ES-I3 (cell line): Measurements from ENCODE around the gene SH3RF3.
"Not testable (repeated sequence)": the region's sequence is repeated elsewhere in the genome, so short reads cannot be mapped to it uniquely, and the experiment has no call there.

Source experiments
- H3K36me3 ChIP-seq: 2 replicates; pipeline ENCODE4 v1.6.1; 2013; ENCODE audit warnings: mild to moderate bottlenecking, low read length, control low read depth, moderate library complexity; ENCODE audit not compliant: insufficient read depth
- H3K4me1 ChIP-seq: 2 replicates; pipeline ENCODE4 v1.6.1; 2013; ENCODE audit warnings: mild to moderate bottlenecking, control low read depth, low read length; ENCODE audit not compliant: insufficient read depth
- H3K9ac ChIP-seq: 2 replicates; pipeline ENCODE4 v1.6.1; 2013; ENCODE audit warnings: low read depth, mild to moderate bottlenecking, low read length, moderate library complexity
- H3K9me3 ChIP-seq: 2 replicates; pipeline ENCODE4 v1.6.1; 2013; ENCODE audit warnings: mild to moderate bottlenecking, low read length, moderate library complexity; ENCODE audit not compliant: control insufficient read depth, insufficient read depth

Gene SH3RF3

DNA sequence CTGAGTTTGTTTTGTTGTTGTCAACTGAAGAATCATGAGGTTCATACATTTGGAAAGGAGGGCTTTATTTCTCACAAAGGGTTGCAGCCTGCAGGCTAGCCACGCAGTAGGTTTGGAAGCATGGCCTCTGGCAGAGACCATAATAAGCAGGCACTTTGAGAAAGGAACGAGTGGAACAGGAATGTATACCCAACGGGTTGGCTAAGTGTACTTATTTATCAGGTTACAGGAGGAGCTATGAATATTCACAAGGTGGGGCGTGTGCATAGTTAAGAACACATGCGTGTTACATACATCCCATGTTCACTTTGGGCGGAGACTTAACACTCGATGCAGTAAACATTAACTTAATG lies 30.1 kb upstream of the SH3RF3 start:
- Histone ChIP-seq H3K9me3 (no peaks in the 10 kb centered on the region), H3K9ac (no peak overlapping the region), H3K36me3 (no peaks in the 10 kb centered on the region), H3K4me1 (no peaks in the 10 kb centered on the region)

DNA sequence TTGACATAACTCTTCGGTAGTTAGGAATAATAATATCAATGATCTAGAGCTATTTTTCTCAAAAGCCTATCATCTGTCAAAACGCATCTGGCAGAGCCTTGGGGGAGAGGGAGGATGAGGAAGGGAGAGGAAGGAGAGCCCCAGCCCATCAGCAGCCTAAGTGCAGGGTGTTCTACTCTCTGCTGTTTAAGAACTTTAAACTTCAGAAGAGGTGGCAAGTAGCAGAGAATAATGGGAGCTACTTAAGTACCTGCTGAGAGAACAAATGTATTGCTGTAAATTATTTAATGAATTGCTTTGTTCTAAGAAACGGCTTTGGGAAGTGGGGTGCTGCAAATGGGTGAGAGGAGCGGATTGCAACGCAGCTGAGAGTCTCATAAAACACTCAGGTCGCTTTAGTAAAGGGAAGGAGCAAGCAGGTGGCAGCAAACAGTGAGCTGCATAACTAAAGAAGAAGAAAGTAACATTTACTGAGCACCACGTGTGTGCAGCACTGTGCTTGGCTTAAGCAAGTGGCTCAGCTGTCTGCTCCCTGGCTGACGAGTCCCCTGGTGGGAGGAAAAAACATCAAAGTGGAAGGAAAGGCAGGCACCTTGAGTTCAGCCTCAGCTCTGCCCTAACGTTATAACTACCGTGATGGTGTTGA lies 26.3 kb upstream of the SH3RF3 start:
- no peaks in the 10 kb centered on the region for H3K4me1 ChIP-seq
- 0 out of 2 replicates have a peak, but pooled peaks cover 2% of the 10 kb centered on the region for H3K9me3 ChIP-seq
- H3K36me3 ChIP-seq: no peaks in the 10 kb centered on the region
- no peak overlapping the region for H3K9ac ChIP-seq

DNA sequence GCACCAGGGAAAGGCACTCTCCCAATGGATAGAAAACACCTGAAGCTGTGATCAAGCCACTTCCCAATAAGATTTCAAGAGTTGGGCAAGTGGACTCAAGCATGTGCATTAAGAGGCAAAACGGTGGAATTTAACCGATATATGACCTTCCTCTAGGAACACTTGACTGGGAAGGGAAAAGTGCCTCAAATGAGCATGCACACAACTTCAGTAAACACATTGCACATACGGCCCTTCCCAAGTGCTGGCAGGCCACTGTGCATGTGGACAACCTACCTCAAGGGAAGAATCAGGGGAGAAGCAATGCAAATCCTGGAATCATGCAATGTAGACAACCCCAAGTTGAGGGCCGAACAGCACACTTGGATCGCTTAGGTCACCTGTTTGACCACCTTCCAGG lies 23.9 kb upstream of the SH3RF3 start:
- Histone ChIP-seq H3K9ac (no peak overlapping the region), H3K36me3 (no peaks in the 10 kb centered on the region), H3K9me3 (0 out of 2 replicates have a peak, but pooled peaks cover 2% of the 10 kb centered on the region), H3K4me1 (peaks cover 5% of the 10 kb centered on the region; the same call in 1 of the 2 replicates)

DNA sequence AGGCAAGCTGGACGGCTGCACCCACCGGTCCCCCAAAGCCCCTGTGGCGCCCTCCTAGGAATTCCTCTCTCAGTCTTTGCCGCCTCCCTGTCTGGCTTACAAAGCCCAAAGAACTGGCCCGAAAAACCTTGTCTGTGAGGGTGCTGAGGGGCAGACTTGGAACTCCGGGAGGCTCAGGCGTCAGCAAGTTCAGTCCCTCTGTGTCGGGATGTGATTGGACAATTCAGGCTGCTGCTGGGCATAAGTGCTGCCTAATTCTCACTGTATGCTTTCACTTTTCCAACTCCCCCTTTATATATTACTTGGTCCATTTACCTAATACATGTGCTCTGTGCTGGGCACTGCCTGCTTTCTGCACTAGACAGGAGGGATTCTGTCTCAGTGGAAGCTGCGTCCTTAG lies 20.3 kb upstream of the SH3RF3 start:
- Histone ChIP-seq H3K36me3 (no peaks in the 10 kb centered on the region), H3K4me1 (peaks cover 5% of the 10 kb centered on the region; the same call in 1 of the 2 replicates), H3K9ac (no peak overlapping the region), H3K9me3 (0 out of 2 replicates have a peak, but pooled peaks cover 2% of the 10 kb centered on the region)

DNA sequence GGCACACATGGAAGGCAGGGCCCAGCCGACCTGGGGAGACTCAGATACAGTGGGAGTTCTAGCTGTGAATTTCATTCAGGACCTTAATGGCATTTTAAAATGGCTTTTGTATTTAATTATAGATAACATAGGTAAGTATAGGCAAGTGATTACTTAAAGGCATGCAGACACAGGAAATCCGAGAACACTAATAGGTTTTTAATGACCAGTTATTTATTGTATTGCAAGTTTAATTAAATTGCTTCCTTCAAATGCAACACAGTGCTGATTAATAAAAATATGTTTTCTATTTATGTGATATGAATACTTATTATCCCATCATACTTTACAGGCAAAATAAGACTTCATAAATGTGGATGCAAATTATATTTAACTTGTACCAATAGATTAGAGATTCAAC lies 19.7 kb upstream of the SH3RF3 start:
- H3K9me3 ChIP-seq: 0 out of 2 replicates have a peak, but pooled peaks cover 2% of the 10 kb centered on the region
- peaks cover 5% of the 10 kb centered on the region; the same call in 1 of the 2 replicates for H3K4me1 ChIP-seq
- no peaks in the 10 kb centered on the region for H3K36me3 ChIP-seq
- H3K9ac ChIP-seq: no peak overlapping the region

DNA sequence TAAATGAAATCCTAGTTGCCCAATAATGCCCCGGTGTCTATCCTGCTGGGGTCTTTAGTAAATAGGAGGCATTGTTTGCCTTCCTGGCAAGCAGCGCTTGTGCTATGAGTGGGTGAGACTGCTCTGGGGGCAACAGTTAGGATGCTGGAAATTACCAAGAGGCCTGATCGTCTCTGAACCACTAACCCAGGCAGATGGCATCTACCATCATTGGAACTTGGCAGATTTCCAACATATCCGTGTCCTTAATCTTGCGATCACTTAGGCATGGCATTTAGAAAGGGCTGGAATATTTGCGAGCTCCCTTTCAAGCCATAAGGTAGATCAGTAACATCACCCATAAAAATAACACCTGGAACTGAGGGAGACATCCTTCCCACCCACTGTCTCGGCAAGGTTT lies 18.8 kb upstream of the SH3RF3 start:
- Histone ChIP-seq H3K4me1 (peaks cover 5% of the 10 kb centered on the region; the same call in 1 of the 2 replicates), H3K9ac (no peak overlapping the region), H3K36me3 (no peaks in the 10 kb centered on the region), H3K9me3 (no peaks in the 10 kb centered on the region)

DNA sequence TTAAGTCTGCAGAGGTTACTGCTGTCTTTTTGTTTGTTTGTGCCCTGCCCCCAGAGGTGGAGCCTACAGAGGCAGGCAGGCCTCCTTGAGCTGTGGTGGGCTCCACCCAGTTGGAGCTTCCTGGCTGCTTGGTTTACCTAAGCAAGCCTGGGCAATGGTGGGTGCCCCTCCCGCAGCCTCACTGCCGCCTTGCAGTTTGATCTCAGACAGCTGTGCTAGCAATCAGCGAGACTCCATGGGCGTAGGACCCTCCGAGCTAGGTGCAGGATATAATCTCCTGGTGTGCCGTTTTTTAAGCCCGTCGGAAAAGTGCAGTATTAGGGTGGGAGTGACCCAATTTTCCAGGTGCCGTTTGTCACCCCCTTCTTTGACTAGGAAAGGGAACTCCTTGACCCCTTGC lies 11.8 kb upstream of the SH3RF3 start:
- H3K36me3 ChIP-seq, H3K4me1 ChIP-seq, H3K9me3 ChIP-seq, H3K9ac ChIP-seq: not testable (repeated sequence)

DNA sequence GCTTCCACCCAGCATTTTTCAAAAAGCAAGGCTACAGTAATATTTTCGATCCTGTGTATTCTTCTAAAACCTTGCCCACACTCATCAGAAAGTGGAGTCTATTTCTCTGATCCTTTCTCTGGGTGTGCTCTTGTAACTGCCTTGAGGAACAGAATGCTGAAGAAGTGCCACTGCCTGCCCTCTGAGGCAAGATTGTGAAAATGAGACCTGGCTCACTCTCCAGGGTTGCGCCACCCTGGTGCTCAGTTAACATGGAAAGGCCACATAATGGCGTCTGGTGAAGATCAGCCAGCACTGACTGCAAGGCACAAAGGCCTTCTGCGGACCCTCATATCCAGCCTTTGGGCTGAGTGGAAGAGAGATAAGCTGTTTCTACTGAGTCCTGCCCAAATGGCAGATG lies 11.2 kb upstream of the SH3RF3 start:
- Histone ChIP-seq H3K9ac (no peak overlapping the region), H3K9me3 (peaks cover 10% of the 10 kb centered on the region; the same call in 1 of the 2 replicates), H3K36me3 (no peaks in the 10 kb centered on the region), H3K4me1 (no peaks in the 10 kb centered on the region)

DNA sequence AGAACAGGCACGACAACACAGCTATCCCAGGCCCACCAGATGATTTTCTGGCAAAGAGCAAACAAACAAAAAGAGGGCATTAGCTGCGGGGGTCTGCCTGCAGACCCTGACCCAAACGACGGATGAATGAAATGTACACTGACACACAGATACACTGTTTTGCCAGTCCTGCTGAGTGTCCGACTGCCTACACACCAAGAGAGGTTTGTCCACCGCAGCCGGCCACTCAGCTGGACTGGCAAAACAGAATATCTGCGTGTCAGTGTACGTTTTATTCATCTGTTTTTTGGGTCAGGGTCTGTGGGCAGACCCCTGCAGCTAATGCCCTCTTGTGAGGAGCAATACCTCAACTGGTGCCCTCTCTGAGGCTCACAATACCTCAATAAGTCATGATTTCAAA lies 10.7 kb upstream of the SH3RF3 start:
- H3K4me1 ChIP-seq: no peaks in the 10 kb centered on the region
- no peak overlapping the region for H3K9ac ChIP-seq
- peaks cover 10% of the 10 kb centered on the region; the same call in 1 of the 2 replicates for H3K9me3 ChIP-seq
- H3K36me3 ChIP-seq: no peaks in the 10 kb centered on the region

DNA sequence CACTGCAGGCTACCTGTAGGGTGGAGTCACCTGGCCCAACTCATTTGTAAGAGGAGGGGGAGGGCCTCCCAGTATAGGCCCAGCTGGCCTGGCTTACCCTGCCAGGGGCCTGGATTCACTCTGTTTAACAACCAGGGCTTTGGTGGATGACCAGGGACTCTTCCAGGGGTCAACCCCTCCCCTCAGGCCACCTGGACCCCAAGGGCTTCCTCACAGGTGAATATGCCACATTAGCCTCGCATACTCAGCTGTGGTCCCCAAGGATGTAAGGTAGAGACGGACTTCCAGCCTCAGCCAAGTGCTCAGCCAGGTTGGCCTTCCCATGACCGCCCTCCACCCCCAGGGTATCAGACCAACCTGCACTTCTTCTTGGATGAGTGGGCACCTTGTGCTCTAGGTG lies 8.8 kb upstream of the SH3RF3 start:
- H3K36me3 ChIP-seq: no peaks in the 10 kb centered on the region
- no peak overlapping the region for H3K9ac ChIP-seq
- H3K4me1 ChIP-seq: no peaks in the 10 kb centered on the region; the same call in 1 of the 2 replicates
- peaks cover 10% of the 10 kb centered on the region; the same call in 1 of the 2 replicates for H3K9me3 ChIP-seq

DNA sequence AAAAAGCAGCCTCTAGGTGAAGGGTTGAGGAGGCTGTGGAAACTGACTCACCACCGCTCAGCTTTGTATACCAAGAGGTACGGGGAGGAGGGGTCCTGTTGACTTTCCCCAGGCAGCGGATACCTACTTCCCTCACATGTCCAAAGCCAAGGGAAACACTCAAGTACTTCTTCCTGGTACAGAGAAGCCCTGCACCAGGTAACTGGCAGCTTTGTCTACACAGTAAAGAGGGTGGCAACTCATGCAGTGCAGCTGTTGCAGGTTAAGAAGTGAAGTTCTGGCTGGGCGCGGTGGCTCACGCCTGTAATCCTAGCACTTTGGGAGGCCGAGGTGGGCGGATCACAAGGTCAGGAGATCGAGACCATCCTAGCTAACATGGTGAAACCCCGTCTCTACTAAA lies 8.3 kb upstream of the SH3RF3 start:
- not testable (repeated sequence) for H3K36me3 ChIP-seq, H3K4me1 ChIP-seq, H3K9me3 ChIP-seq, H3K9ac ChIP-seq

DNA sequence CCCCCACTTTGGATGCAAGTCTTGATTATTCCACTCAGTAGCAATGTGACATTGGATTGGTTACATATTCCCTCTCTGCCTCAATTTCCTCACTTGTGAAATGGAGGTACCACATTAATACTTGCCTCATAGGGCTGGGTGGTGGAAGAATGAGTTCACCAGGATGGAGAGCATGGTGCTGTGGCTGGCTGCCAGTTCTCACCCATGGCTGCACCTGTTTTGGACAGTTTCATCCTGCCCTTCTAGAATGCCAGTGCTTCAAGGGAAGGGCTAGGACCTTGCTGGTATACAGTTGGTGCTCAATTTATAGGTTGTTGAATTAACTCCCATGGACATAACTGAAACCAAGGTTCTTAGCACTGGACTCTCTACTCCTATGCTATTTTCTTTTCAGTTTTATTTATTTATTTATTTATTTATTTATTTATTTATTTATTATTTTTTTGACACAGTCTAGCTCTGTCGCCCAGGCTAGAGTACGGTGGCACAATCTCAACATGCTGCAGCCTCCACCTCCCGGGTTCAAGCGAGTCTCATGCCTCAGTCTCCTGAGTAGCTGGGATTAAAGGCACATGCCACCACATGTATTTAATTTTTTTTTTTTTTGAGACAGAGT lies 5.3 kb upstream of the SH3RF3 start:
- Histone ChIP-seq H3K9ac (no peak overlapping the region), H3K36me3 (no peaks in the 10 kb centered on the region), H3K4me1 (no peaks in the 10 kb centered on the region; the same call in 1 of the 2 replicates), H3K9me3 (0 out of 2 replicates have a peak, but pooled peaks cover under 1% of the 10 kb centered on the region)

DNA sequence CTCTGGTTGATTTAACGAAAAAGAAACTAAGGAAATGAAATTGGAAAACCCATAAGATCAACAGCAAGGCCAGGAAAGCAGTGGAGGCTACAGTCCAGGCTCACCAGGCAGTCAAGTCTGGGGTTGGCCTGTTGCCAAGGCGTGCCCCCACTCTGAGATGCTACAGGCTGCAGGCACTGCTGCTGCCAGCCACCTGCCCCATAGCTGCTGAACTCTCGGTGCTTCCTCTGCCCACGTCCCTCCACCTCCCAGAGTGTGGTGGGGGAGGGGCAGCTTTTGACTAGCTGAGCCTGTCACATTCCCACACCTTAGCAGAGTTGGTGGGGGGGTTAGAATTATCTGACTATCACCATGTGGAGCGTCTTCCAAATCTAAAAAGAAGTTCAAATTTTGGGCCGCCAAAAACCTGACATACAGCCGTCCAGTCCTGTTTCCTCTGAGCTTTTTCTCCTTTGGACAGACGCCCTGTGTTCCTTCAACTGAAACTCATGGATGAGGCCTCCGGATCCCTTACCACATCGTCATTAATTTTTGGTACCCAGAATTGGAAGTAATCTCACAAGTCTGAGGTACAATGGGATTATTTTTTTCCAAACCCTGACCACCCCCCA lies 3.9 kb upstream of the SH3RF3 start:
- H3K36me3 ChIP-seq: no peaks in the 10 kb centered on the region
- H3K4me1 ChIP-seq: no peaks in the 10 kb centered on the region; the same call in 1 of the 2 replicates
- no peak overlapping the region for H3K9ac ChIP-seq
- no peaks in the 10 kb centered on the region for H3K9me3 ChIP-seq

DNA sequence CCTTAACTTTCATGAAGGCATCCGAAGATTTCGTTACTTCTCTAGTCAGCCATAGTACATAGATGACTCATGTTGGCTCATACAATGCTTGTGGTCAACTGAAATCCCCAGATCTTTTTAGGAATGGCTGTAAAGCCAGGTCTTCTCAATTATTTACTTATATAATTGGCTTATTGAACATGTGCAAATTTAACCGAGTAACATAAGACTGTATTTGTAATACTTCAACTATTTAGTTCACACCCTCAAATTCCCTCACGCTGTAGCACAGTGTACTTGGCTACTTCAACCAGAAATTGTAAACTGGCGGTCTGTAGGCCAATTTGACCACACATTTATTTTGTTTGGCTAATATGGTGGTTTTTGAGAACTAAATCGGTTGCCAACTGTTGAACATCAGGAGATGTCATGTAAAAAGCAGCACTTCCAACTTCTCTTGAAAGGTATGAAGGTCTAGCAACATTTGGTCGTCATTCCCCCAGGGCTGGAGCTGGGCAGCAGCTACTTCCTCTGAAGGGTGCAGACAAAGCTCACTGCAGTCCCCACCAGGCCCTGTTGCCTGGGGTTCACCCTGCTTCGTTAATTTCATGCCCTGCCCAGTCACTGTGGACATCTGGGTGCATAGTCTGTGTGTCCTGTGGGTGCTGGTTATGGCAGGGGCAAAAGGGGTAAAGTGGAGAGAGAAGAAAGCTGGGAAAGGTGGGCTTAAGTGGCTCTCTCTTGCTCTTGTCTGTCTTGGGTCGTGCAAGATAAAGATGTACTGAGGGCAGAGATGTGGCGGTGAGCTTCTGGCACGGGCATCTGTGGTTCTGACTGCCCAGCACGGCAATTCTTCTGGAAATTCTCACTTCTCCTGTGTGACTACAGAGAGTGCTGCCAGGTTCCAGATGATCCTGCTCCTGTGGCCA lies 3.2 kb upstream of the SH3RF3 start:
- H3K36me3 ChIP-seq: no peaks in the 10 kb centered on the region
- no peaks in the 10 kb centered on the region; the same call in 1 of the 2 replicates for H3K4me1 ChIP-seq
- H3K9ac ChIP-seq: no peak overlapping the region
- no peaks in the 10 kb centered on the region for H3K9me3 ChIP-seq
